ENCODE results near the gene SLC35B1.

DNA sequence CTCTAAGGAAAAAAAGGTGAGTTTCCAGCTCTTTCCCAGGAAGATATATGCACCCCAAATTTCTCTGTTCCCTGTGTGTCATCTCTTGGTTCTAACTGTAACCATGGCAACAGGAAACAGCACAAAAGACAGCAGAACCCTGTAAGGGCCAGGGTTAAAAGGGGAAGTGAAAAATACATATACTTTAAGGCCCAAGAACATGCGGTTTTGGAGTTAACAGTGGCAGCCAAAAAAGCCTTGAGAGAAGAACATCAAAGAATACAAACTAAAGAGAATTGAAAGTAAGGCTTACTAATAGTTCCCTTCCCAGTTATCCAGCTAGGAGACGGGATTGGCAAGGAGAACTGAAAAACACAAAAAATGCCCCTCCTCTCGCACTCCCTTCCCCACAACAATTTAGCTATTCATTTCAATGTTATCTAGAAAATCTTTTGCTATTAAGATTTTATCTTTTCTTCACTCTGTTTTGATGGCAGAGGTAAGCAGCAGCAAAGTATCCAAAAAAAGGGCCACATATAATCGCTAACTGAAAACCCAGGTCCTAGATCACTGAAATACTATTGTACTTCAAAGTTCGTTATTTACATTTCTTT is 31.4 kb downstream of the SLC35B1 start:
- TF ChIP-seq, protein P1, sequence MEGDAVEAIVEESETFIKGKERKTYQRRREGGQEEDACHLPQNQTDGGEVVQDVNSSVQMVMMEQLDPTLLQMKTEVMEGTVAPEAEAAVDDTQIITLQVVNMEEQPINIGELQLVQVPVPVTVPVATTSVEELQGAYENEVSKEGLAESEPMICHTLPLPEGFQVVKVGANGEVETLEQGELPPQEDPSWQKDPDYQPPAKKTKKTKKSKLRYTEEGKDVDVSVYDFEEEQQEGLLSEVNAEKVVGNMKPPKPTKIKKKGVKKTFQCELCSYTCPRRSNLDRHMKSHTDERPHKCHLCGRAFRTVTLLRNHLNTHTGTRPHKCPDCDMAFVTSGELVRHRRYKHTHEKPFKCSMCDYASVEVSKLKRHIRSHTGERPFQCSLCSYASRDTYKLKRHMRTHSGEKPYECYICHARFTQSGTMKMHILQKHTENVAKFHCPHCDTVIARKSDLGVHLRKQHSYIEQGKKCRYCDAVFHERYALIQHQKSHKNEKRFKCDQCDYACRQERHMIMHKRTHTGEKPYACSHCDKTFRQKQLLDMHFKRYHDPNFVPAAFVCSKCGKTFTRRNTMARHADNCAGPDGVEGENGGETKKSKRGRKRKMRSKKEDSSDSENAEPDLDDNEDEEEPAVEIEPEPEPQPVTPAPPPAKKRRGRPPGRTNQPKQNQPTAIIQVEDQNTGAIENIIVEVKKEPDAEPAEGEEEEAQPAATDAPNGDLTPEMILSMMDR (IDR thresholded peaks at IDR 0.05 in 2 of 3, conservative IDR thresholded peaks at IDR 0.05 in 1 of 3; ENCODE audit: control insufficient read depth in 2 of 3, extremely low read depth in 1 of 3, insufficient read depth in 1 of 3, low read depth in 3 of 3, low read length in 3 of 3) = no peak
- TF ChIP-seq SMC3 (IDR thresholded peaks at IDR 0.05; ENCODE audit: borderline replicate concordance, low read length) (no peak), SIN3A (IDR thresholded peaks at IDR 0.05; ENCODE audit: low read depth, low read length) (peak; percentile 41; the same call in 1 of the 2 replicates), BHLHE40 (IDR thresholded peaks at IDR 0.05; ENCODE audit: borderline replicate concordance in 1 of 2, low read depth in 2 of 2, low read length in 1 of 2) (peak in 1 of 2 experiments; percentile 38; a peak in 1 of 4 replicates), SIX5 (IDR thresholded peaks at IDR 0.05; ENCODE audit: low read depth, low read length, severe bottlenecking) (no peak)
- TF ChIP-seq, protein P2, sequence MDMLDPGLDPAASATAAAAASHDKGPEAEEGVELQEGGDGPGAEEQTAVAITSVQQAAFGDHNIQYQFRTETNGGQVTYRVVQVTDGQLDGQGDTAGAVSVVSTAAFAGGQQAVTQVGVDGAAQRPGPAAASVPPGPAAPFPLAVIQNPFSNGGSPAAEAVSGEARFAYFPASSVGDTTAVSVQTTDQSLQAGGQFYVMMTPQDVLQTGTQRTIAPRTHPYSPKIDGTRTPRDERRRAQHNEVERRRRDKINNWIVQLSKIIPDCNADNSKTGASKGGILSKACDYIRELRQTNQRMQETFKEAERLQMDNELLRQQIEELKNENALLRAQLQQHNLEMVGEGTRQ (IDR thresholded peaks at IDR 0.05; ENCODE audit: borderline replicate concordance, low read depth, low read length) = no peak
